Measurements from ENCODE around the gene PIP5K1B.

- TF ChIP-seq CTCF (IDR thresholded peaks at IDR 0.05; ENCODE audit: low read depth, low read length, poor library complexity, severe bottlenecking), result no peak
- no peak for TF ChIP-seq EZH2phosphoT487 (IDR thresholded peaks at IDR 0.05; ENCODE audit: borderline replicate concordance, low read length)
These were observed 66.3 kb downstream of the PIP5K1B start for GRCh38 chr9:68771376-68771775.
